Liver (tissue), 3 donors: ENCODE measurements around the gene FCSK.

ENCODE experiments used
- ATF3 ChIP-seq: IDR thresholded peaks from 2 replicates; pipeline ENCODE4 v1.6.1; 2016; ENCODE audit warnings: antibody characterized with exemption
- EGR1 ChIP-seq, 2 donors: IDR thresholded peaks; 2 replicates each; pipeline ENCODE4 v1.6.1; 2016 to 2018; ENCODE audit warnings: antibody characterized with exemption in 2 of 2, low read depth in 2 of 2
- FOXA1 ChIP-seq: IDR thresholded peaks from 2 replicates; pipeline ENCODE4 v1.6.1; 2016; ENCODE audit warnings: antibody characterized with exemption
- HNF4A ChIP-seq, 2 donors: conservative IDR thresholded peaks; 2 replicates each; pipeline ENCODE4 v1.6.1; 2016; ENCODE audit warnings: antibody characterized with exemption in 2 of 2, mild to moderate bottlenecking in 2 of 2
- HNF4G ChIP-seq: IDR thresholded peaks from 2 replicates; pipeline ENCODE4 v1.6.1; 2016; ENCODE audit warnings: antibody characterized with exemption
- JUND ChIP-seq, 2 donors: IDR thresholded peaks; 2 replicates each; pipeline ENCODE4 v1.6.1; 2016; ENCODE audit warnings: antibody characterized with exemption in 2 of 2
- RAD21 ChIP-seq, 2 donors: IDR thresholded peaks; 2 replicates each; pipeline ENCODE4 v1.6.1; 2016; ENCODE audit warnings: antibody characterized with exemption in 2 of 2, mild to moderate bottlenecking in 2 of 2
- RXRA ChIP-seq, 2 donors: IDR thresholded peaks; 2 replicates each; pipeline ENCODE4 v1.6.1; 2017 to 2018; ENCODE audit warnings: antibody characterized with exemption in 2 of 2, mild to moderate bottlenecking in 1 of 2
- TAF1 ChIP-seq: conservative IDR thresholded peaks from 2 replicates; pipeline ENCODE4 v1.6.1; 2016; ENCODE audit warnings: antibody characterized with exemption, mild to moderate bottlenecking
- YY1 ChIP-seq: IDR thresholded peaks from 2 replicates; pipeline ENCODE4 v1.6.1; 2016; ENCODE audit warnings: antibody characterized with exemption, mild to moderate bottlenecking
- TF ChIP-seq, protein P1 (sequence below): fragments of 150-350 bp; IDR thresholded peaks from 2 replicates; pipeline ENCODE4 v1.5.1; 2017; ENCODE audit warnings: improper control_type of control experiment, low read depth, low read length; ENCODE audit not compliant: missing input control
- TF ChIP-seq, protein P2 (sequence below): IDR thresholded peaks from 2 replicates; pipeline ENCODE4 v1.6.1; 2016; ENCODE audit warnings: antibody characterized with exemption
- TF ChIP-seq, protein P3 (sequence below): IDR thresholded peaks from 2 replicates; pipeline ENCODE4 v1.6.1; 2016; ENCODE audit warnings: antibody characterized with exemption, mild to moderate bottlenecking
- donor health status: healthy.
- donor health status: healthy.

DNA sequence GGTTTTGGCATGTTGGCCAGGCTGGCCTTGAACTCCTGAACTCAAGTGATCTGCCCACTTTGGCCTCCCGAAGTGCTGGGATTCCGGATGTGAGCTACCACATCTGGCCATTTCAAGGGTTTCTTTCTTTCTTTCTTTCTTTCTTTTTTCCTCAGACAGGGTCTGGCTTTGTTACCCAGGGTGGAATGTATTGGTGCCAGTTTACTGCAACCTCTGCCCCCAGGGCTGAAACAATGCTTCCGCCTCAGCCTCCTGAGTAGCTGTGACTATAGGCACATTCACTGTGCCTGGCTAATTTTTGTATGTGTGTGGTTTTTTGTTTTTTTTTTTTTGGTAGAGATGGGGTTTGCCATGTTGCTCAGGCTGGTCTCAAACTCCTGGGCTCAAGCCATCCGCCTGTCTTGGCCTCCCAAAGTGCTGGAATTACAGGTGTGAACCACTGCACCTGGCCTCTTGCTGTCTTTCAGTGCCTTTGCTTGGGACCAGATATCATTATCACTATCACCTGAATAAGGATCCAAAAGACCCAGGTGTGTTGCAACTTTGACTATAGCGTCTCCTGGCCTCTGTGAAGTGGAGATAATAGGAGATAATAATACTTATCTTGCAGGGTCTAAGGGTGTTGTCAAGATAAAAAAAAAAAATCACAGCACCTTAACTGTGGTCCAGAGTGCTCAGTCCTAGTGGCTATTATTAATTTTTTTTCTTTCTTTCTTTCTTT, 3.2 kb downstream of the FCSK start:
- TF ChIP-seq JUND (IDR thresholded peaks at IDR 0.05), result no peak
- TF ChIP-seq, protein P1, sequence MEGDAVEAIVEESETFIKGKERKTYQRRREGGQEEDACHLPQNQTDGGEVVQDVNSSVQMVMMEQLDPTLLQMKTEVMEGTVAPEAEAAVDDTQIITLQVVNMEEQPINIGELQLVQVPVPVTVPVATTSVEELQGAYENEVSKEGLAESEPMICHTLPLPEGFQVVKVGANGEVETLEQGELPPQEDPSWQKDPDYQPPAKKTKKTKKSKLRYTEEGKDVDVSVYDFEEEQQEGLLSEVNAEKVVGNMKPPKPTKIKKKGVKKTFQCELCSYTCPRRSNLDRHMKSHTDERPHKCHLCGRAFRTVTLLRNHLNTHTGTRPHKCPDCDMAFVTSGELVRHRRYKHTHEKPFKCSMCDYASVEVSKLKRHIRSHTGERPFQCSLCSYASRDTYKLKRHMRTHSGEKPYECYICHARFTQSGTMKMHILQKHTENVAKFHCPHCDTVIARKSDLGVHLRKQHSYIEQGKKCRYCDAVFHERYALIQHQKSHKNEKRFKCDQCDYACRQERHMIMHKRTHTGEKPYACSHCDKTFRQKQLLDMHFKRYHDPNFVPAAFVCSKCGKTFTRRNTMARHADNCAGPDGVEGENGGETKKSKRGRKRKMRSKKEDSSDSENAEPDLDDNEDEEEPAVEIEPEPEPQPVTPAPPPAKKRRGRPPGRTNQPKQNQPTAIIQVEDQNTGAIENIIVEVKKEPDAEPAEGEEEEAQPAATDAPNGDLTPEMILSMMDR, result no peak
- TF ChIP-seq EGR1 (IDR thresholded peaks at IDR 0.05; ENCODE audit: low read depth in 2 of 2), result no peak
- TF ChIP-seq YY1, result no peak
- no peak for TF ChIP-seq FOXA1
- no peak for TF ChIP-seq RAD21 (IDR thresholded peaks at IDR 0.05)
- TF ChIP-seq, protein P2, sequence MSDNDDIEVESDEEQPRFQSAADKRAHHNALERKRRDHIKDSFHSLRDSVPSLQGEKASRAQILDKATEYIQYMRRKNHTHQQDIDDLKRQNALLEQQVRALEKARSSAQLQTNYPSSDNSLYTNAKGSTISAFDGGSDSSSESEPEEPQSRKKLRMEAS, result no peak
- TF ChIP-seq, protein P3, sequence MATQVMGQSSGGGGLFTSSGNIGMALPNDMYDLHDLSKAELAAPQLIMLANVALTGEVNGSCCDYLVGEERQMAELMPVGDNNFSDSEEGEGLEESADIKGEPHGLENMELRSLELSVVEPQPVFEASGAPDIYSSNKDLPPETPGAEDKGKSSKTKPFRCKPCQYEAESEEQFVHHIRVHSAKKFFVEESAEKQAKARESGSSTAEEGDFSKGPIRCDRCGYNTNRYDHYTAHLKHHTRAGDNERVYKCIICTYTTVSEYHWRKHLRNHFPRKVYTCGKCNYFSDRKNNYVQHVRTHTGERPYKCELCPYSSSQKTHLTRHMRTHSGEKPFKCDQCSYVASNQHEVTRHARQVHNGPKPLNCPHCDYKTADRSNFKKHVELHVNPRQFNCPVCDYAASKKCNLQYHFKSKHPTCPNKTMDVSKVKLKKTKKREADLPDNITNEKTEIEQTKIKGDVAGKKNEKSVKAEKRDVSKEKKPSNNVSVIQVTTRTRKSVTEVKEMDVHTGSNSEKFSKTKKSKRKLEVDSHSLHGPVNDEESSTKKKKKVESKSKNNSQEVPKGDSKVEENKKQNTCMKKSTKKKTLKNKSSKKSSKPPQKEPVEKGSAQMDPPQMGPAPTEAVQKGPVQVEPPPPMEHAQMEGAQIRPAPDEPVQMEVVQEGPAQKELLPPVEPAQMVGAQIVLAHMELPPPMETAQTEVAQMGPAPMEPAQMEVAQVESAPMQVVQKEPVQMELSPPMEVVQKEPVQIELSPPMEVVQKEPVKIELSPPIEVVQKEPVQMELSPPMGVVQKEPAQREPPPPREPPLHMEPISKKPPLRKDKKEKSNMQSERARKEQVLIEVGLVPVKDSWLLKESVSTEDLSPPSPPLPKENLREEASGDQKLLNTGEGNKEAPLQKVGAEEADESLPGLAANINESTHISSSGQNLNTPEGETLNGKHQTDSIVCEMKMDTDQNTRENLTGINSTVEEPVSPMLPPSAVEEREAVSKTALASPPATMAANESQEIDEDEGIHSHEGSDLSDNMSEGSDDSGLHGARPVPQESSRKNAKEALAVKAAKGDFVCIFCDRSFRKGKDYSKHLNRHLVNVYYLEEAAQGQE, result no peak
- TF ChIP-seq ATF3, result no peak
- no peak for TF ChIP-seq HNF4G
- TF ChIP-seq HNF4A (conservative IDR thresholded peaks at IDR 0.05), result no peak
- no peak for TF ChIP-seq TAF1
- no peak for TF ChIP-seq RXRA (IDR thresholded peaks at IDR 0.05)
